Esophagus squamous epithelium (tissue), 5 donors: ENCODE data around the gene CMC2. TPM values are rescaled to one million over a fixed set of nuclear protein-coding genes. Genes with fewer than 3 reads are reported as not detected.
A peak's percentile ranks its signal among the peaks of the same experiment; 100 is the strongest.

Experiments used
- DNase-seq: peaks from one replicate; lab custom pipeline; 2025; lab: John Stamatoyannopoulos, UW
- H3K27ac ChIP-seq, 4 donors: fragments of 200-600 bp; sonication (generic); one replicate each; pipeline ENCODE4 v1.5.1; 2016 to 2019; ENCODE audit warnings: mild to moderate bottlenecking in 1 of 4
- H3K27me3 ChIP-seq, 4 donors: fragments of 200-600 bp; sonication (generic); 1 replicate in 3 of 4; 2 replicates in 1 of 4; pipeline versions ENCODE4 v1.5.1 to v1.6.0; 2017 to 2021; ENCODE audit warnings: antibody characterized with exemption in 1 of 4
- H3K36me3 ChIP-seq, 3 donors: fragments of 200-600 bp; sonication (generic); one replicate each; pipeline ENCODE4 v1.5.1; 2016 to 2019
- H3K4me1 ChIP-seq, 3 donors: fragments of 200-600 bp; sonication (generic); one replicate each; pipeline ENCODE4 v1.5.1; 2017 to 2019
- H3K4me3 ChIP-seq, 4 donors: fragments of 200-600 bp; sonication (generic); 1 replicate in 3 of 4; 2 replicates in 1 of 4; pipeline ENCODE4 v1.5.1; 2016 to 2019; ENCODE audit warnings: mild to moderate bottlenecking in 2 of 4, moderate library complexity in 1 of 4
- H3K9me3 ChIP-seq, 3 donors: fragments of 200-600 bp; sonication (generic); one replicate each; pipeline ENCODE4 v1.5.1; 2016 to 2019
- CTCF ChIP-seq, 6 experiments: fragments of 450-650 bp in 4 of 6; fragments of 200-600 bp in 2 of 6; sonication (generic) in 2 of 6; IDR thresholded peaks; one replicate each; pipeline ENCODE4 v1.5.1; 2016 to 2019; ENCODE audit warnings: antibody characterized with exemption in 6 of 6, mild to moderate bottlenecking in 4 of 6, moderate library complexity in 4 of 6
- POLR2A ChIP-seq, 4 donors: fragments of 450-650 bp; IDR thresholded peaks; one replicate each; pipeline ENCODE4 v1.6.1; 2017; ENCODE audit warnings: antibody characterized with exemption in 4 of 4, mild to moderate bottlenecking in 4 of 4, moderate library complexity in 3 of 4
- WGBS, 2 donors: methylation state at CpG; one replicate each; pipeline ENCODE4 v1.1.5; 2018; 5-methylcytosine and 5-hydroxymethylcytosine counted together
- intact Hi-C: fragments of 100-400 bp; cut with DNase I; formaldehyde crosslinking; loops from one replicate; pipeline ENCODE4 v1.15.0; 2022
- total RNA-seq, 4 donors: library from RNA; depleted of rRNA; stranded (reverse); fragments of >200 nt; gene quantifications; one replicate each; pipeline ENCODE4 v1.1.0, GENCODE V29; 2016
- donor health status: DM: yes; HTN: yes; CAD: no.

Gene CMC2
- total RNA-seq, 4 donors from 2014 or later, result 7.4 to 41.2 (median 24.4) TPM

GRCh38 chr16:81029930-81030604 lies 23.4 kb upstream of the CMC2 start:
- intact Hi-C loops, result no loop called here
- H3K9me3 ChIP-seq, result no peaks in the 10 kb centered on the region
- no peak overlapping the region for H3K4me3 ChIP-seq
- peaks cover 0 to 2% (median under 1%) of the 10 kb centered on the region in 3 donors for H3K4me1 ChIP-seq
- no peaks in the 10 kb centered on the region for H3K27me3 ChIP-seq
- peak overlapping the region in 2 of 4 donors; percentile 7 to 50 for H3K27ac ChIP-seq
- 82 to 95% methylated on average over 7 to 11 of the region's 11 CpGs for WGBS, 2 donors
- H3K36me3 ChIP-seq, result peaks cover 0 to 35% (median 0%) of the 10 kb centered on the region in 3 donors
- no peak for TF ChIP-seq CTCF (IDR thresholded peaks at IDR 0.05)
- TF ChIP-seq POLR2A (IDR thresholded peaks at IDR 0.05), result no peak
- no peak for DNase-seq

- intact Hi-C loops, result no loop called here
- Histone ChIP-seq H3K27ac (no peak overlapping the region), H3K4me1 (no peaks in the 10 kb centered on the region), H3K4me3 (no peak overlapping the region), H3K27me3 (no peaks in the 10 kb centered on the region), H3K9me3 (no peaks in the 10 kb centered on the region), H3K36me3 (peaks cover 0 to 62% (median 0%) of the 10 kb centered on the region in 3 donors)
- DNase-seq, result no peak
- TF ChIP-seq CTCF (IDR thresholded peaks at IDR 0.05) (no peak), POLR2A (IDR thresholded peaks at IDR 0.05) (no peak)
- 80 to 86% methylated on average over 4 of the region's 4 CpGs for WGBS, 2 donors
These were observed 19.7 kb upstream of the CMC2 start for GRCh38 chr16:81026429-81026828.

- intact Hi-C loops, result no loop called here
- Histone ChIP-seq H3K4me1 (no peaks in the 10 kb centered on the region), H3K9me3 (no peaks in the 10 kb centered on the region), H3K4me3 (no peak overlapping the region), H3K27me3 (no peaks in the 10 kb centered on the region), H3K36me3 (peaks cover 5 to 93% (median 7%) of the 10 kb centered on the region in 3 donors), H3K27ac (no peak overlapping the region)
- 100% methylated on average over 1 to 2 of the region's 2 CpGs for WGBS, 2 donors
- TF ChIP-seq CTCF (IDR thresholded peaks at IDR 0.05), result no peak
- TF ChIP-seq POLR2A (IDR thresholded peaks at IDR 0.05), result no peak
- DNase-seq, result no peak
These were observed 11.8 kb upstream of the CMC2 start for GRCh38 chr16:81018496-81018895.

GRCh38 chr16:81014672-81015071 lies 8.0 kb upstream of the CMC2 start:
- WGBS, 2 donors, result 76 to 90% methylated on average over 2 of the region's 2 CpGs
- intact Hi-C loops, result no loop called here
- no peak overlapping the region for H3K4me3 ChIP-seq
- H3K36me3 ChIP-seq, result peaks cover 5 to 72% (median 7%) of the 10 kb centered on the region in 3 donors
- H3K9me3 ChIP-seq, result no peaks in the 10 kb centered on the region
- no peak for DNase-seq
- H3K27me3 ChIP-seq, result no peaks in the 10 kb centered on the region
- TF ChIP-seq POLR2A (IDR thresholded peaks at IDR 0.05), result no peak
- no peak for TF ChIP-seq CTCF (IDR thresholded peaks at IDR 0.05)
- no peaks in the 10 kb centered on the region for H3K4me1 ChIP-seq
- no peak overlapping the region for H3K27ac ChIP-seq

- DNase-seq, result no peak
- Histone ChIP-seq H3K27me3 (no peaks in the 10 kb centered on the region), H3K36me3 (peaks cover 5 to 55% (median 7%) of the 10 kb centered on the region in 3 donors), H3K27ac (no peak overlapping the region), H3K4me1 (peaks cover 0 to 6% (median 5%) of the 10 kb centered on the region in 3 donors), H3K9me3 (no peaks in the 10 kb centered on the region), H3K4me3 (no peak overlapping the region)
- no peak for TF ChIP-seq POLR2A (IDR thresholded peaks at IDR 0.05)
- no peak for TF ChIP-seq CTCF (IDR thresholded peaks at IDR 0.05)
- intact Hi-C loops, result no loop called here
- WGBS, 2 donors, result 88% methylated on average over 3 of the region's 3 CpGs
These were observed 6.3 kb upstream of the CMC2 start for GRCh38 chr16:81012974-81013373.
